Measurements from ENCODE around the gene ERCC2.

Gene ERCC2

GRCh38 chr19:45344621-45345505 lies 25.5 kb downstream of the ERCC2 start:
- TF ChIP-seq CTCF (IDR thresholded peaks at IDR 0.05), result no peak

GRCh38 chr19:45342911-45343310 lies 27.5 kb downstream of the ERCC2 start:
- TF ChIP-seq CTCF (IDR thresholded peaks at IDR 0.05), result no peak

- TF ChIP-seq CTCF (IDR thresholded peaks at IDR 0.05), result no peak
Measured at GRCh38 chr19:45340899-45341453, 29.4 kb downstream of the ERCC2 start.

- TF ChIP-seq CTCF (IDR thresholded peaks at IDR 0.05), result no peak
Measured at GRCh38 chr19:45340232-45340898, 30.0 kb downstream of the ERCC2 start, which contains the start of gene KLC3. KLC3 (plus strand) TSS chr19:45340750; CDS start chr19:45345542, 4,792 bp downstream.

GRCh38 chr19:45339629-45340028 lies 30.7 kb downstream of the ERCC2 start:
- no peak for TF ChIP-seq CTCF (IDR thresholded peaks at IDR 0.05)

- TF ChIP-seq CTCF (IDR thresholded peaks at IDR 0.05), result no peak
Measured at GRCh38 chr19:45336696-45337251, 33.6 kb downstream of the ERCC2 start.

GRCh38 chr19:45333609-45334303 lies 36.6 kb downstream of the ERCC2 start:
- no peak for TF ChIP-seq CTCF (IDR thresholded peaks at IDR 0.05)
